ENCODE measurements around the gene HEYL.
A peak's percentile ranks its signal among the peaks of the same experiment; 100 is the strongest.
"Not testable (repeated sequence)": the region's sequence is repeated elsewhere in the genome, so short reads cannot be mapped to it uniquely, and the experiment has no call there.

The HEYL gene

GRCh38 chr1:39635871-39636210 lies 3.6 kb downstream of the HEYL start:
- no peak for DNase-seq (ENCODE audit: low spot score)

GRCh38 chr1:39635205-39635870 lies 4.1 kb downstream of the HEYL start:
- no peak for DNase-seq (ENCODE audit: low spot score)

GRCh38 chr1:39633422-39633821 lies 6.0 kb downstream of the HEYL start:
- no peak for DNase-seq (ENCODE audit: low spot score)

- no peak for DNase-seq (ENCODE audit: low spot score)
These were observed 6.6 kb downstream of the HEYL start for GRCh38 chr1:39632682-39633417.

- no peak for DNase-seq (ENCODE audit: low spot score)
These were observed 7.1 kb downstream of the HEYL start for GRCh38 chr1:39632323-39632681.

- DNase-seq (ENCODE audit: low spot score) = no peak
These were observed 7.8 kb downstream of the HEYL start for GRCh38 chr1:39631361-39632322.

GRCh38 chr1:39628807-39629350 lies 10.6 kb downstream of the HEYL start:
- no peak for DNase-seq (ENCODE audit: low spot score)

- DNase-seq (ENCODE audit: low spot score) = no peak
These were observed 12.8 kb downstream of the HEYL start for GRCh38 chr1:39626646-39627045.

GRCh38 chr1:39625462-39626273 lies 13.8 kb downstream of the HEYL start:
- no peak for DNase-seq (ENCODE audit: low spot score)

GRCh38 chr1:39625009-39625408 lies 14.4 kb downstream of the HEYL start:
- DNase-seq (ENCODE audit: low spot score) = no peak

GRCh38 chr1:39623053-39623452 lies 16.4 kb downstream of the HEYL start:
- DNase-seq (ENCODE audit: low spot score) = no peak

- DNase-seq (ENCODE audit: low spot score) = no peak
These were observed 17.0 kb downstream of the HEYL start for GRCh38 chr1:39622427-39622826.

- no peak for DNase-seq (ENCODE audit: low spot score)
These were observed 18.7 kb downstream of the HEYL start for GRCh38 chr1:39620659-39621165.

- DNase-seq (ENCODE audit: low spot score) = no peak
These were observed 21.9 kb downstream of the HEYL start for GRCh38 chr1:39617488-39618049.

- DNase-seq (ENCODE audit: low spot score) = no peak
These were observed 24.3 kb downstream of the HEYL start for GRCh38 chr1:39615086-39615673.

GRCh38 chr1:39614488-39614887 lies 25.0 kb downstream of the HEYL start:
- no peak for DNase-seq (ENCODE audit: low spot score)

GRCh38 chr1:39613250-39613649 lies 26.2 kb downstream of the HEYL start:
- no peak for DNase-seq (ENCODE audit: low spot score)

- peak; percentile 56 for DNase-seq (ENCODE audit: low spot score)
These were observed 29.7 kb downstream of the HEYL start for GRCh38 chr1:39609618-39610331.

- DNase-seq (ENCODE audit: low spot score) = no peak
These were observed 30.5 kb downstream of the HEYL start for GRCh38 chr1:39608921-39609320.

- not testable (repeated sequence) for DNase-seq (ENCODE audit: low spot score)
These were observed 35.8 kb downstream of the HEYL start for GRCh38 chr1:39603677-39604076.
